K562 (cell line): Measurements from ENCODE around the gene TMEM168. TPM values are rescaled to one million over a fixed set of nuclear protein-coding genes. Genes with fewer than 3 reads are reported as not detected.

ENCODE experiments used
- ATAC-seq: fragments of 200-7000 bp; cut with Tn5 transposase; 3 replicates; pipeline ENCODE4 v1.9.1; 2020; ENCODE audit warnings: moderate library complexity
- BruUV-seq: library from RNA; stranded (reverse); fragments of 400-500 nt; replicated peaks from 2 replicates; lab custom pipeline; 2021; lab: Mats Ljungman, UMichigan
- CTCF ChIA-PET: fragments of 300-600 bp; formaldehyde crosslinking; extraction: SDS; loops from one replicate; lab custom pipeline; 2021; ENCODE audit warnings: low intra/inter-chr PET ratio; lab: Yijun Ruan, JAX
- POLR2A ChIA-PET: fragments of 300-600, 350-650 bp; sonication (Branson Sonifier 250); formaldehyde crosslinking; extraction: SDS; loops from one replicate; lab custom pipeline; 2021; ENCODE audit warnings: antibody characterized with exemption, inconsistent platforms; lab: Yijun Ruan, JAX
- DNase-seq, 4 experiments: peaks; one replicate each; pipeline versions ENCODE4 v3.0.0 to v3.0.0-alpha.2; 2011 to 2018; ENCODE audit warnings: low spot score in 3 of 4, mixed read lengths in 3 of 4; ENCODE audit errors: extremely low read depth in 1 of 4
- FAIRE-seq: peaks from 2 replicates; lab custom pipeline; 2011; peaks lifted over from hg19 to GRCh38; lab: Jason Lieb, UNC
- H2AFZ ChIP-seq: 2 replicates; pipeline ENCODE4 v1.6.0; 2011; ENCODE audit warnings: low read depth, low read length, control low read depth, inconsistent platforms
- H3K27ac ChIP-seq: fragments of 200-600 bp; 3 replicates; pipeline ENCODE4 v1.8.0; 2011; ENCODE audit warnings: low read depth, mild to moderate bottlenecking, control low read depth, inconsistent platforms, low read length, moderate library complexity, mixed read lengths; ENCODE audit errors: extremely low read depth
- H3K27me3 ChIP-seq, 2 experiments: fragments of 300-600 bp in 1 of 2; 2 replicates in 1 of 2; 3 replicates in 1 of 2; pipeline versions ENCODE4 v1.6.0 to v1.8.0; 2011; ENCODE audit warnings: inconsistent platforms in 2 of 2, low read length in 2 of 2, mild to moderate bottlenecking in 1 of 2, mixed read lengths in 1 of 2, moderate library complexity in 1 of 2; ENCODE audit not compliant: control insufficient read depth in 2 of 2, insufficient read depth in 2 of 2
- H3K36me3 ChIP-seq: fragments of 300-600 bp; 3 replicates; pipeline ENCODE4 v1.8.0; 2011; ENCODE audit warnings: mild to moderate bottlenecking, low read length, inconsistent platforms; ENCODE audit not compliant: control insufficient read depth, insufficient read depth
- H3K4me1 ChIP-seq, 2 experiments: fragments of 200-600 bp in 1 of 2; replicated peaks in 1 of 2; 2 replicates in 1 of 2; 3 replicates in 1 of 2; pipeline versions ENCODE4 v1.5.1 to v1.8.0; 2011; ENCODE audit warnings: inconsistent platforms in 2 of 2, low read length in 2 of 2, mild to moderate bottlenecking in 1 of 2, mixed read lengths in 1 of 2, moderate library complexity in 1 of 2; ENCODE audit not compliant: control insufficient read depth in 2 of 2, insufficient read depth in 2 of 2
- H3K4me2 ChIP-seq: 2 replicates; pipeline ENCODE4 v1.6.1; 2011; ENCODE audit warnings: low read length, control low read depth, inconsistent platforms, mixed read lengths; ENCODE audit not compliant: insufficient read depth
- H3K4me3 ChIP-seq: fragments of 200-600 bp; sonication (generic), shearing (Covaris generic); 2 replicates; pipeline ENCODE4 v1.5.1; 2016; ENCODE audit warnings: control low read depth, inconsistent platforms
- H3K79me2 ChIP-seq: fragments of 200-600 bp; 3 replicates; pipeline ENCODE4 v1.8.0; 2011; ENCODE audit warnings: low read length, inconsistent platforms; ENCODE audit not compliant: control insufficient read depth, insufficient read depth
- H3K9ac ChIP-seq, 2 experiments: 2 replicates each; pipeline versions ENCODE4 v1.6.0 to v1.6.1; 2011; ENCODE audit warnings: low read depth in 2 of 2, low read length in 2 of 2, control low read depth in 1 of 2, inconsistent platforms in 1 of 2, mild to moderate bottlenecking in 1 of 2, mixed read lengths in 1 of 2; ENCODE audit not compliant: insufficient read depth in 1 of 2
- H3K9me1 ChIP-seq: one replicate; pipeline ENCODE4 v1.6.0; 2011; ENCODE audit warnings: inconsistent platforms, mild to moderate bottlenecking, low read length, moderate library complexity; ENCODE audit not compliant: control insufficient read depth, insufficient read depth
- H3K9me3 ChIP-seq: replicated peaks from 2 replicates; pipeline ENCODE4 v1.5.1; 2011; ENCODE audit warnings: low read depth, low read length, inconsistent platforms; ENCODE audit not compliant: control insufficient read depth, insufficient read depth
- H4K20me1 ChIP-seq: replicated peaks from 2 replicates; pipeline ENCODE4 v1.6.1; 2011; ENCODE audit warnings: low read length, inconsistent platforms, mixed read lengths; ENCODE audit not compliant: control insufficient read depth, insufficient read depth
- ARID3B ChIP-seq: fragments of 250-450 bp; sonication (Bioruptor Pico); IDR thresholded peaks from 2 replicates; pipeline ENCODE4 v1.4.0; 2020; ENCODE audit warnings: borderline replicate concordance
- CBX8 ChIP-seq: fragments of 200-600 bp; sonication (generic); IDR thresholded peaks from 2 replicates; pipeline ENCODE4 v1.6.1; 2012; ENCODE audit warnings: borderline replicate concordance, mixed run types, low read depth, mild to moderate bottlenecking, moderate library complexity, mixed read lengths, low read length, control low read depth, inconsistent platforms; ENCODE audit not compliant: poor library complexity, severe bottlenecking; ENCODE audit errors: extremely low read depth
- EP300 ChIP-seq: IDR thresholded peaks from 2 replicates; pipeline ENCODE4 v1.6.1; 2012; ENCODE audit warnings: low read length, improper control_type of control experiment
- JUN ChIP-seq, 2 experiments: sonication (generic) in 1 of 2; formaldehyde crosslinking in 1 of 2; IDR thresholded peaks; 2 replicates each; pipeline versions ENCODE4 v1.6.1 to v1.8.0; 2012 to 2022; ENCODE audit warnings: borderline replicate concordance in 2 of 2, mild to moderate bottlenecking in 2 of 2, improper control_type of control experiment in 1 of 2, low read depth in 1 of 2, low read length in 1 of 2, missing genetic modification reagents in 1 of 2
- KLF16 ChIP-seq: IDR thresholded peaks from 2 replicates; pipeline ENCODE4 v1.6.1; 2016; ENCODE audit warnings: antibody characterized with exemption
- NR0B1 ChIP-seq: fragments of 450-650 bp; IDR thresholded peaks from one replicate; pipeline ENCODE4 v1.6.1; 2018; ENCODE audit warnings: mild to moderate bottlenecking, moderate library complexity; ENCODE audit not compliant: partially characterized antibody
- NR1H2 ChIP-seq: sonication (generic); formaldehyde crosslinking; IDR thresholded peaks from 2 replicates; pipeline ENCODE4 v1.4.0; 2020; ENCODE audit warnings: mild to moderate bottlenecking, missing genetic modification reagents
- SNRNP70 ChIP-seq: fragments of 200-400 bp; formaldehyde crosslinking; optimal IDR thresholded peaks from 2 replicates; pipeline ENCODE3; 2017; ENCODE audit warnings: low read depth, low read length
- SREBF2 ChIP-seq: sonication (generic); formaldehyde crosslinking; IDR thresholded peaks from 2 replicates; pipeline ENCODE4 v1.4.0; 2020; ENCODE audit warnings: mild to moderate bottlenecking, missing genetic modification reagents
- STAG1 ChIP-seq: sonication (generic); formaldehyde crosslinking; IDR thresholded peaks from 2 replicates; pipeline ENCODE4 v1.5.0; 2020; ENCODE audit warnings: missing genetic modification reagents, borderline replicate concordance
- U2AF1 ChIP-seq: fragments of 200-400 bp; formaldehyde crosslinking; optimal IDR thresholded peaks from 2 replicates; pipeline ENCODE3; 2017; ENCODE audit warnings: mild to moderate bottlenecking, low read depth, low read length, moderate library complexity
- ZNF253 ChIP-seq: fragments of 250-450 bp; sonication (Bioruptor Pico); conservative IDR thresholded peaks from 2 replicates; pipeline ENCODE4 v1.6.1; 2021; ENCODE audit warnings: mild to moderate bottlenecking
- WGBS: fragments of 100-300 bp; shearing (Covaris generic); methylation state at CpG from one replicate; pipeline ENCODE4 v1.1.6; 2016; ENCODE audit warnings: low coverage, mixed read lengths; ENCODE audit not compliant: insufficient coverage; ENCODE audit errors: missing lambda C conversion rate; 5-methylcytosine and 5-hydroxymethylcytosine counted together
- in situ Hi-C: fragments of 300-500 bp; cut with MboI; formaldehyde crosslinking; loops from 4 replicates; pipeline ENCODE4 v1.15.0; 2018; ENCODE audit warnings: inconsistent platforms, mixed read lengths
- intact Hi-C: fragments of 100-400 bp; cut with micrococcal nuclease; formaldehyde crosslinking; loops from 2 replicates; pipeline ENCODE4 v1.14.2; 2022
- polyA plus RNA-seq, 8 experiments: library from polyadenylated mRNA; depleted of rRNA in 4 of 8; stranded (reverse) in 5 of 8; unstranded in 3 of 8; fragments of >200 nt; fragmentation: Nextera tagmentation in 2 of 8; fragmentation: Illumina TruSeq in 1 of 8; extraction: Ambion mirVana in 2 of 8; extraction: Trizol in 1 of 8; gene quantifications; 2 replicates each; pipeline versions ENCODE4 v1.2.1 to v1.2.3, GENCODE V29; 2011 to 2014; ENCODE audit warnings: inconsistent platforms in 1 of 8, missing spikeins in 1 of 8
- total RNA-seq, 7 experiments: library from RNA; depleted of rRNA in 6 of 7; stranded (reverse); fragments of >200 nt in 6 of 7; fragmentation: Illumina TruSeq in 2 of 7; extraction: Trizol in 2 of 7; gene quantifications; 2 replicates each; pipeline versions ENCODE4 v1.2.1 to v1.2.3, GENCODE V29; 2011 to 2021; ENCODE audit warnings: low replicate concordance in 1 of 7

The TMEM168 gene
- total and polyA plus RNA-seq, 9 of the 15 experiments (the other 6 are each of a cell fraction or from before 2014, with no cell fraction given), result 19.7 to 50.7 (median 25.4) TPM

GRCh38 chr7:112763298-112763697 is 26.9 kb downstream of the TMEM168 start:
- DNase-seq (no peak), ATAC-seq (no peak), FAIRE-seq (no peak)
- no peaks in the 10 kb centered on the region for H3K9me3 ChIP-seq
- in situ Hi-C loops, result no loop called here
- intact Hi-C loops, result no loop called here
- no peak overlapping the region for H3K27ac ChIP-seq
- H4K20me1 ChIP-seq, result no peaks in the 10 kb centered on the region
- H3K27me3 ChIP-seq, result no peaks in the 10 kb centered on the region
- ChIA-PET CTCF (no interaction called here), POLR2A (interaction anchor here (0.6 to 1.1 kb wide), 3 partner anchors 24 to 134 kb away, joined by 3 read pairs; partner anchors contain the start of gene TMEM168)
- BruUV-seq, result no TSS peak
- no peak overlapping the region for H3K4me3 ChIP-seq
- H3K4me2 ChIP-seq, result no peak overlapping the region
- H3K79me2 ChIP-seq, result no peaks in the 10 kb centered on the region
- TF ChIP-seq KLF16 (0 out of 2 replicates have a peak, but pooled peaks have one; percentile 8), SNRNP70 (no peak)
- no peaks in the 10 kb centered on the region for H3K36me3 ChIP-seq
- H3K9ac ChIP-seq, result no peak overlapping the region
- WGBS, result 87% methylated on average over 3 of the region's 3 CpGs
- no peaks in the 10 kb centered on the region for H3K9me1 ChIP-seq
- H3K4me1 ChIP-seq, result no peaks in the 10 kb centered on the region
- H2AFZ ChIP-seq, result no peak overlapping the region

DNA sequence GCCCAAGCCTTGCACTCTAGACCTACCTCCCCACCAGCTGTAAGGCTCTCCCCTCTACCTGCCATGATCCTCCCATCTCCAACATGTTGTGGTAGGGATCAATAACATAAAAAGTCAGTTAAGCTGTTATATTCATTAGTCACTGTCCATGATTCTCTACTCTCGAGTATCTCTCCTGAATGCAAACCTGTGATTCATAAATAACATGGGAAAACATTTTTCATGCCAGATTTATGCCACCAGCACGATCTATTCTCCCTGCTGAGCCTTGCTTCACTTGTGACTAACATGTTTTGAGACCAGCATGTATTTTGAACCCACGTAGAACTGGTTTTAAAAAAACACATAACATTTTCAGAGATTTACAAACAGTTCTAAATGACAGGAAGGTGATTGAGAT is 30.3 kb downstream of the TMEM168 start:
- Histone ChIP-seq H3K4me1 (no peaks in the 10 kb centered on the region), H4K20me1 (no peaks in the 10 kb centered on the region), H3K9ac (no peak overlapping the region), H3K4me2 (no peak overlapping the region), H3K9me3 (no peaks in the 10 kb centered on the region), H2AFZ (no peak overlapping the region), H3K27me3 (no peaks in the 10 kb centered on the region), H3K36me3 (no peaks in the 10 kb centered on the region), H3K79me2 (no peaks in the 10 kb centered on the region), H3K4me3 (no peak overlapping the region), H3K27ac (no peak overlapping the region), H3K9me1 (no peaks in the 10 kb centered on the region)
- intact Hi-C loops, result no loop called here
- ChIA-PET CTCF (no interaction called here), POLR2A (interaction anchor here (1.4 to 1.5 kb wide), 2 partner anchors 10 to 15 kb away, joined by 5 to 12 read pairs; no protein-coding TSS in a partner anchor)
- BruUV-seq, result no TSS peak
- 11% methylated on average over 3 of the region's 3 CpGs for WGBS
- FAIRE-seq (no peak), DNase-seq (no peak), ATAC-seq (no peak; the same call in 2 of the 3 replicates)
- in situ Hi-C loops, result no loop called here
- TF ChIP-seq SNRNP70, result no peak
- no peak for TF ChIP-seq NR0B1
- no peak for TF ChIP-seq EP300
- no peak for TF ChIP-seq CBX8
- no peak for TF ChIP-seq NR1H2 (CRISPR knock-in tag)
- no peak for TF ChIP-seq JUN (IDR thresholded peaks at IDR 0.05; ENCODE audit: borderline replicate concordance, low read depth, low read length)
- TF ChIP-seq JUN (CRISPR knock-in tag; IDR thresholded peaks at IDR 0.05; ENCODE audit: borderline replicate concordance), result no peak
- no peak for TF ChIP-seq SREBF2 (CRISPR knock-in tag)
- TF ChIP-seq STAG1, result no peak
- no peak for TF ChIP-seq U2AF1
- no peak for TF ChIP-seq ARID3B (CRISPR knock-in tag)
- TF ChIP-seq ZNF253 (CRISPR knock-in tag), result no peak
